ENCODE data around the gene IGSF21. TPM values are rescaled to one million over a fixed set of nuclear protein-coding genes. Genes with fewer than 3 reads are reported as not detected.

The IGSF21 gene
- total and polyA plus RNA-seq, 10 of the 15 experiments (the other 5 are each of a cell fraction or from before 2014, with no cell fraction given) = 0.03 to 0.49 TPM; not detected in 8

GRCh38 chr1:18079941-18080735, 27.5 kb upstream of the IGSF21 start:
- 38% methylated on average over 31 of the region's 31 CpGs for WGBS (ENCODE audit: insufficient coverage, insufficient replicate concordance, low lambda C conversion rate, missing lambda C conversion rate)
- Histone ChIP-seq H3K27ac (ENCODE audit: control insufficient read depth, insufficient read depth) (no peak overlapping the region), H3K9me3 (replicated peaks; ENCODE audit: control insufficient read depth, insufficient read depth, low read length) (no peaks in the 10 kb centered on the region), H3K36me3 (ENCODE audit: control insufficient read depth in 2 of 2, insufficient read depth in 2 of 2, low read length in 1 of 2) (no peaks in the 10 kb centered on the region), H3K4me1 (ENCODE audit: control insufficient read depth, insufficient read depth, low read length) (no peaks in the 10 kb centered on the region), H3K4me2 (ENCODE audit: control insufficient read depth, insufficient read depth) (no peak overlapping the region), H4K20me1 (ENCODE audit: control insufficient read depth, insufficient read depth) (no peaks in the 10 kb centered on the region), H3K79me2 (ENCODE audit: control insufficient read depth, insufficient read depth, low read length) (no peaks in the 10 kb centered on the region), H3K27me3 (replicated peaks in 1 of 2; ENCODE audit: control insufficient read depth in 2 of 2, insufficient read depth in 2 of 2, low read length in 1 of 2) (no peaks in the 10 kb centered on the region; a peak in 1 of 4 replicates), H3K4me3 (no peak overlapping the region), H3K9ac (ENCODE audit: control insufficient read depth, insufficient read depth, low read length) (no peak overlapping the region), H2AFZ (ENCODE audit: control insufficient read depth, low read depth, low read length) (no peak overlapping the region)
- ChIA-PET RAD21 (ENCODE audit: unreplicated experiment) (no interaction called here), SMC1A (ENCODE audit: uncharacterized antibody, unreplicated experiment) (no interaction called here), POLR2A (no interaction called here), CTCF (no interaction called here)
- TF ChIP-seq BMI1 (IDR thresholded peaks at IDR 0.05; ENCODE audit: borderline replicate concordance) (no peak), SMC3 (IDR thresholded peaks at IDR 0.05; ENCODE audit: borderline replicate concordance, low read length) (no peak), ZNF384 (IDR thresholded peaks at IDR 0.05; ENCODE audit: borderline replicate concordance, low read depth, low read length) (no peak), LARP7 (IDR thresholded peaks at IDR 0.05) (no peak), NFXL1 (IDR thresholded peaks at IDR 0.05; ENCODE audit: borderline replicate concordance) (no peak), ESRRA (IDR thresholded peaks at IDR 0.05; ENCODE audit: low read length) (no peak), CEBPB (IDR thresholded peaks at IDR 0.05; ENCODE audit: borderline replicate concordance in 1 of 2, low read depth in 2 of 2, low read length in 2 of 2) (no peak), HDAC6 (IDR thresholded peaks at IDR 0.05; ENCODE audit: unreplicated experiment) (no peak), CTCF (IDR thresholded peaks at IDR 0.05 in 2 of 3, conservative IDR thresholded peaks at IDR 0.05 in 1 of 3; ENCODE audit: control insufficient read depth in 2 of 3, extremely low read depth in 1 of 3, insufficient read depth in 1 of 3, low read depth in 3 of 3, low read length in 3 of 3) (no peak), MYC (IDR thresholded peaks at IDR 0.05; ENCODE audit: insufficient read depth, insufficient read length, insufficient replicate concordance, low read length, severe bottlenecking) (no peak), PBX3 (IDR thresholded peaks at IDR 0.05; ENCODE audit: insufficient replicate concordance, low read depth, low read length) (no peak), MXI1 (IDR thresholded peaks at IDR 0.05; ENCODE audit: low read depth, low read length) (no peak), BCL3 (IDR thresholded peaks at IDR 0.05; ENCODE audit: borderline replicate concordance, insufficient read depth, low read depth, low read length, poor library complexity, severe bottlenecking) (no peak), BACH1 (IDR thresholded peaks at IDR 0.05; ENCODE audit: borderline replicate concordance) (no peak), RB1 (IDR thresholded peaks at IDR 0.05; ENCODE audit: borderline replicate concordance) (no peak)
- intact Hi-C loops (cut with micrococcal nuclease; ENCODE audit: unreplicated experiment) = no loop called here
- in situ Hi-C loops (cut with MboI) = no loop called here
- ATAC-seq (no peak), DNase-seq (ENCODE audit: low read depth, low spot score) (no peak), FAIRE-seq (no peak)
- no TSS peak for BruUV-seq (replicated peaks)

Measured in GM12878 (cell line).